HG03571 (cell line): ENCODE data around the gene MAN1A2.

Experiments used
- ATAC-seq: cut with Tn5 transposase; IDR thresholded peaks from one replicate; pipeline ENCODE4 v1.9.1; 2021; ENCODE audit not compliant: unreplicated experiment

Gene MAN1A2

GRCh38 chr1:117574161-117574835 lies 207.0 kb downstream of the MAN1A2 start:
- ATAC-seq, result no peak

GRCh38 chr1:117575586-117576225 lies 208.5 kb downstream of the MAN1A2 start:
- no peak for ATAC-seq

GRCh38 chr1:117576236-117576635 lies 209.0 kb downstream of the MAN1A2 start:
- no peak for ATAC-seq

GRCh38 chr1:117577191-117577885 lies 210.1 kb downstream of the MAN1A2 start:
- ATAC-seq, result no peak

- ATAC-seq, result no peak
These were observed 211.2 kb downstream of the MAN1A2 start for GRCh38 chr1:117578466-117578865.
